H1 (cell line): ENCODE results near the gene RAP2B. TPM values are rescaled to one million over a fixed set of nuclear protein-coding genes. Genes with fewer than 3 reads are reported as not detected.

ENCODE experiments used
- CTCF ChIA-PET: fragments of 300-600 bp; sonication (Branson Sonifier 250); formaldehyde crosslinking; loops from one replicate; lab custom pipeline; 2021; ENCODE audit not compliant: partially characterized antibody; lab: Charles Lee
- POLR2A ChIA-PET: fragments of 300-600 bp; sonication (Branson Sonifier 250); formaldehyde crosslinking; loops from one replicate; lab custom pipeline; 2021; ENCODE audit warnings: inconsistent platforms; ENCODE audit not compliant: partially characterized antibody; lab: Charles Lee
- DNase-seq, 2 experiments: peaks; one replicate each; pipeline versions ENCODE4 v3.0.0 to v3.0.0-alpha.2; 2010 to 2022; ENCODE audit warnings: low spot score in 2 of 2, low read depth in 1 of 2, mixed read lengths in 1 of 2
- FAIRE-seq: peaks from 2 replicates; lab custom pipeline; 2011; peaks lifted over from hg19 to GRCh38; lab: Jason Lieb, UNC
- H2AFZ ChIP-seq: 2 replicates; pipeline ENCODE4 v1.8.1; 2012; ENCODE audit warnings: low read length, inconsistent platforms
- H2AK5ac ChIP-seq: 2 replicates; pipeline ENCODE4 v1.6.1; 2013; ENCODE audit warnings: low read depth, low read length
- H2BK120ac ChIP-seq: replicated peaks from 2 replicates; pipeline ENCODE3; 2013; ENCODE audit warnings: low read depth, low read length, inconsistent platforms
- H2BK12ac ChIP-seq: 2 replicates; pipeline ENCODE4 v1.6.1; 2013; ENCODE audit warnings: low read depth, low read length
- H2BK15ac ChIP-seq: 2 replicates; pipeline ENCODE4 v1.6.1; 2013; ENCODE audit warnings: low read length
- H2BK20ac ChIP-seq: 2 replicates; pipeline ENCODE4 v1.6.1; 2013; ENCODE audit warnings: low read length
- H2BK5ac ChIP-seq: 2 replicates; pipeline ENCODE4 v1.6.1; 2013; ENCODE audit warnings: low read depth, low read length
- H3K14ac ChIP-seq: 2 replicates; pipeline ENCODE4 v1.6.1; 2013; ENCODE audit warnings: inconsistent platforms; ENCODE audit not compliant: insufficient read length
- H3K18ac ChIP-seq: 2 replicates; pipeline ENCODE4 v1.6.1; 2013; ENCODE audit warnings: low read length; ENCODE audit errors: extremely low read depth
- H3K23ac ChIP-seq: 2 replicates; pipeline ENCODE4 v1.6.1; 2013; ENCODE audit warnings: inconsistent platforms; ENCODE audit not compliant: insufficient read length
- H3K23me2 ChIP-seq: 2 replicates; pipeline ENCODE4 v1.6.1; 2013; ENCODE audit warnings: low read depth, low read length
- H3K27ac ChIP-seq: 2 replicates; pipeline ENCODE4 v1.6.1; 2011; ENCODE audit warnings: low read depth, low read length, inconsistent platforms
- H3K27me3 ChIP-seq, 4 experiments: replicated peaks in 1 of 4; 1 replicate in 1 of 4; 2 replicates in 3 of 4; pipeline versions ENCODE4 v1.6.1 to v1.8.1; 2011 to 2013; ENCODE audit warnings: low read length in 3 of 4, mild to moderate bottlenecking in 3 of 4, inconsistent platforms in 2 of 4, mixed read lengths in 2 of 4, moderate library complexity in 1 of 4; ENCODE audit not compliant: control insufficient read depth in 3 of 4, insufficient read depth in 3 of 4; ENCODE audit errors: extremely low read depth in 1 of 4
- H3K36me3 ChIP-seq, 4 experiments: 2 replicates each; pipeline versions ENCODE4 v1.6.1 to v1.8.1; 2011 to 2013; ENCODE audit warnings: mild to moderate bottlenecking in 4 of 4, low read length in 3 of 4, moderate library complexity in 2 of 4, control low read depth in 1 of 4, inconsistent platforms in 1 of 4; ENCODE audit not compliant: insufficient read depth in 4 of 4, control insufficient read depth in 2 of 4
- H3K4ac ChIP-seq: replicated peaks from 2 replicates; pipeline ENCODE3; 2013; ENCODE audit warnings: low read length, low read depth, mixed read lengths, inconsistent platforms; ENCODE audit not compliant: insufficient read length
- H3K4me1 ChIP-seq, 4 experiments: replicated peaks in 1 of 4; 1 replicate in 1 of 4; 2 replicates in 3 of 4; pipeline versions ENCODE4 v1.6.1 to v1.8.1; 2011 to 2013; ENCODE audit warnings: low read length in 3 of 4, inconsistent platforms in 2 of 4, mixed read lengths in 1 of 4; ENCODE audit not compliant: insufficient read depth in 4 of 4, control insufficient read depth in 3 of 4
- H3K4me2 ChIP-seq, 2 experiments: 2 replicates each; pipeline versions ENCODE4 v1.6.1 to v1.8.1; 2011 to 2013; ENCODE audit warnings: low read depth in 2 of 2, low read length in 2 of 2, control low read depth in 1 of 2, inconsistent platforms in 1 of 2, mild to moderate bottlenecking in 1 of 2; ENCODE audit not compliant: insufficient read depth in 1 of 2
- H3K4me3 ChIP-seq, 4 experiments: fragments of 200-600, 300-600 bp in 1 of 4; sonication (generic), shearing (Covaris generic), sonication (Bioruptor Twin) in 1 of 4; 2 replicates each; pipeline versions ENCODE4 v1.5.1 to v1.8.1; 2011 to 2016; ENCODE audit warnings: low read length in 4 of 4, low read depth in 3 of 4, control low read depth in 2 of 4, inconsistent platforms in 2 of 4, mild to moderate bottlenecking in 2 of 4, mixed read lengths in 1 of 4, moderate library complexity in 1 of 4; ENCODE audit not compliant: insufficient read depth in 2 of 4; ENCODE audit errors: extremely low read depth in 1 of 4
- H3K56ac ChIP-seq: replicated peaks from 2 replicates; pipeline ENCODE3; 2013; ENCODE audit warnings: low read depth, mild to moderate bottlenecking, mixed read lengths, low read length, inconsistent platforms; ENCODE audit not compliant: insufficient read length
- H3K79me1 ChIP-seq: 2 replicates; pipeline ENCODE4 v1.6.1; 2013; ENCODE audit warnings: low read depth, low read length, control low read depth
- H3K79me2 ChIP-seq, 2 experiments: 2 replicates each; pipeline versions ENCODE4 v1.6.1 to v1.8.1; 2012 to 2013; ENCODE audit warnings: low read length in 2 of 2, mild to moderate bottlenecking in 2 of 2, inconsistent platforms in 1 of 2; ENCODE audit not compliant: insufficient read depth in 2 of 2, control insufficient read depth in 1 of 2
- H3K9ac ChIP-seq, 4 experiments: replicated peaks in 1 of 4; 1 replicate in 1 of 4; 2 replicates in 3 of 4; pipeline versions ENCODE4 v1.6.1 to v1.8.1; 2011 to 2013; ENCODE audit warnings: low read depth in 3 of 4, low read length in 3 of 4, control low read depth in 2 of 4, mild to moderate bottlenecking in 2 of 4, moderate library complexity in 2 of 4, inconsistent platforms in 1 of 4; ENCODE audit errors: extremely low read depth in 1 of 4
- H3K9me3 ChIP-seq, 2 experiments: 2 replicates each; pipeline versions ENCODE4 v1.6.1 to v1.8.1; 2012 to 2013; ENCODE audit warnings: mild to moderate bottlenecking in 2 of 2, moderate library complexity in 2 of 2, control low read depth in 1 of 2, inconsistent platforms in 1 of 2, low read depth in 1 of 2, low read length in 1 of 2, mixed read lengths in 1 of 2; ENCODE audit not compliant: insufficient read depth in 2 of 2
- H4K20me1 ChIP-seq, 2 experiments: replicated peaks in 1 of 2; 2 replicates each; pipeline versions ENCODE3 to v1.8.1; 2011 to 2013; ENCODE audit warnings: inconsistent platforms in 2 of 2, low read length in 2 of 2, mild to moderate bottlenecking in 1 of 2; ENCODE audit not compliant: insufficient read depth in 2 of 2, control insufficient read depth in 1 of 2
- H4K5ac ChIP-seq: 2 replicates; pipeline ENCODE4 v1.6.1; 2013; ENCODE audit warnings: low read length, low read depth, mixed read lengths, inconsistent platforms; ENCODE audit not compliant: insufficient read length
- H4K8ac ChIP-seq: 2 replicates; pipeline ENCODE4 v1.8.0; 2013; ENCODE audit warnings: mild to moderate bottlenecking, moderate library complexity, low read length, inconsistent platforms; ENCODE audit not compliant: insufficient read depth; ENCODE audit errors: extremely low read depth
- H4K91ac ChIP-seq: replicated peaks from 2 replicates; pipeline ENCODE3; 2013; ENCODE audit warnings: low read length, mixed read lengths, inconsistent platforms; ENCODE audit not compliant: insufficient read length
- BACH1 ChIP-seq: IDR thresholded peaks from 2 replicates; pipeline ENCODE4 v1.6.1; 2012; ENCODE audit warnings: low read length, improper control_type of control experiment
- BCL11A ChIP-seq, 2 experiments: IDR thresholded peaks; one replicate each; pipeline ENCODE4 v1.6.1; 2011; ENCODE audit warnings: low read depth in 2 of 2, low read length in 2 of 2, mild to moderate bottlenecking in 2 of 2
- CTBP2 ChIP-seq: IDR thresholded peaks from 2 replicates; pipeline ENCODE4 v1.7.0; 2011; ENCODE audit warnings: borderline replicate concordance, mild to moderate bottlenecking, moderate library complexity, mixed read lengths, low read length; ENCODE audit not compliant: insufficient read depth, insufficient read length
- GTF2F1 ChIP-seq: IDR thresholded peaks from 2 replicates; pipeline ENCODE4 v1.6.1; 2012; ENCODE audit warnings: low read depth, low read length, improper control_type of control experiment, borderline replicate concordance
- HDAC2 ChIP-seq, 2 experiments: fragments of 300-600 bp in 1 of 2; sonication (generic) in 1 of 2; IDR thresholded peaks; 2 replicates each; pipeline ENCODE4 v1.6.1; 2011 to 2012; ENCODE audit warnings: low read depth in 2 of 2, low read length in 2 of 2, mild to moderate bottlenecking in 2 of 2, moderate library complexity in 2 of 2, borderline replicate concordance in 1 of 2, inconsistent platforms in 1 of 2
- JUND ChIP-seq: IDR thresholded peaks from 2 replicates; pipeline ENCODE4 v1.6.1; 2011; ENCODE audit warnings: mild to moderate bottlenecking, improper control_type of control experiment, low read length
- KDM1A ChIP-seq: fragments of 200-600, 300-600 bp; sonication (generic); IDR thresholded peaks from 2 replicates; pipeline ENCODE4 v1.7.1; 2016; ENCODE audit warnings: mild to moderate bottlenecking, low read length, borderline replicate concordance
- KDM4A ChIP-seq: IDR thresholded peaks from one replicate; pipeline ENCODE4 v1.7.1; 2012; ENCODE audit warnings: low read depth, mild to moderate bottlenecking, moderate library complexity, low read length, inconsistent platforms; ENCODE audit not compliant: severe bottlenecking
- NANOG ChIP-seq: IDR thresholded peaks from 2 replicates; pipeline ENCODE4 v1.6.1; 2011; ENCODE audit warnings: low read length, low read depth, mild to moderate bottlenecking, inconsistent platforms; ENCODE audit not compliant: insufficient read depth, poor library complexity, severe bottlenecking
- RBBP5 ChIP-seq: IDR thresholded peaks from 2 replicates; pipeline ENCODE4 v1.7.1; 2012; ENCODE audit warnings: low read depth, mild to moderate bottlenecking, inconsistent platforms, low read length, moderate library complexity, borderline replicate concordance
- SIN3A ChIP-seq, 2 experiments: IDR thresholded peaks in 1 of 2; conservative IDR thresholded peaks in 1 of 2; 2 replicates each; pipeline ENCODE4 v1.6.1; 2011 to 2012; ENCODE audit warnings: low read length in 2 of 2, improper control_type of control experiment in 1 of 2, low read depth in 1 of 2, mild to moderate bottlenecking in 1 of 2
- SP2 ChIP-seq: IDR thresholded peaks from 2 replicates; pipeline ENCODE4 v1.6.1; 2012; ENCODE audit warnings: mild to moderate bottlenecking, low read length, inconsistent platforms
- TBP ChIP-seq: IDR thresholded peaks from 2 replicates; pipeline ENCODE4 v1.6.1; 2011; ENCODE audit warnings: low read depth, low read length, improper control_type of control experiment
- YY1 ChIP-seq: IDR thresholded peaks from 2 replicates; pipeline ENCODE4 v1.6.1; 2011; ENCODE audit warnings: low read depth, mild to moderate bottlenecking, low read length
- ZNF274 ChIP-seq: IDR thresholded peaks from 2 replicates; pipeline ENCODE4 v1.7.0; 2012; ENCODE audit warnings: low read length, borderline replicate concordance; ENCODE audit errors: extremely low read depth
- polyA plus RNA-seq, 7 experiments: library from polyadenylated mRNA; depleted of rRNA in 3 of 7; stranded (reverse) in 5 of 7; unstranded in 2 of 7; fragments of >200 nt in 5 of 7; fragments of 200-250 nt in 2 of 7; gene quantifications; 1 replicate in 5 of 7; 2 replicates in 1 of 7; 4 replicates in 1 of 7; pipeline versions ENCODE4 v1.2.1 to v1.2.3, GENCODE V29; 2011 to 2013; ENCODE audit warnings: missing spikeins in 2 of 7, mixed read lengths in 2 of 7
- total RNA-seq: library from RNA; stranded (reverse); fragmentation: NEBNext Ultra II Directional; extraction: Animal tissue kit (Norgen Biotek cat#: 25700); gene quantifications from 2 replicates; pipeline ENCODE4 v1.2.1, GENCODE V29; 2021

The RAP2B gene
- total and polyA plus RNA-seq, 2 of the 8 experiments (the other 6 are each of a cell fraction or from before 2014, with no cell fraction given): 7.5 to 20.3 TPM

DNA sequence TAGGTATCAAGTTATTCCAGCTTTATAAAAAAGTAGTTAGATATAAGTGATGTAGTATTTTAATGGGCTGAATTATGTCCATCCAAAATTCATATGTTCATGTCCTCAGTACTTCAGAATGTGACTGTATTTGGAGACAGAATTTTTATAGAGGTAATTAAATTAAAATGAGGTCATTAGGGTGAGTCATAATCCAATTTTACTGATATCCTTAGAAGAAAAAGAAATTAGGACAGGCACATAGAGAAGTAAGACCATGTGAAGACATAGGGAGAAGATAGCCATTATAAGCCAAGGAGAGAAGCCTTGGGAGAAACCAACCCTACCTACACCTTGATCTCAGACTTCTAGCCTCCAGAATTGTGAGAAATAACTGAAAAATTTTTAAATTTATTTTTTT, 30.3 kb downstream of the RAP2B start:
- no peak overlapping the region for H3K23ac ChIP-seq
- no peak for TF ChIP-seq YY1
- TF ChIP-seq BACH1: no peak
- no peak for TF ChIP-seq KDM1A
- no peak for TF ChIP-seq JUND
- no peak for TF ChIP-seq NANOG
- TF ChIP-seq HDAC2 (IDR thresholded peaks at IDR 0.05; ENCODE audit: borderline replicate concordance in 1 of 2, low read depth in 2 of 2, low read length in 2 of 2): no peak
- TF ChIP-seq KDM4A: no peak
- no peak for TF ChIP-seq TBP
- no peak for TF ChIP-seq SP2
- TF ChIP-seq RBBP5: no peak
- no peak for TF ChIP-seq CTBP2
- TF ChIP-seq SIN3A (conservative IDR thresholded peaks at IDR 0.05 in 1 of 2, IDR thresholded peaks at IDR 0.05 in 1 of 2; ENCODE audit: low read depth in 1 of 2, low read length in 2 of 2): no peak
- no peak for TF ChIP-seq GTF2F1
- TF ChIP-seq ZNF274: no peak
- TF ChIP-seq BCL11A (IDR thresholded peaks at IDR 0.05; ENCODE audit: low read depth in 2 of 2, low read length in 2 of 2): no peak
- H3K4me2 ChIP-seq: no peak overlapping the region
- DNase-seq (no peak), FAIRE-seq (no peak)
- no peak overlapping the region for H2BK120ac ChIP-seq
- no peaks in the 10 kb centered on the region for H3K27me3 ChIP-seq
- H4K5ac ChIP-seq: no peak overlapping the region
- no peak overlapping the region for H3K4ac ChIP-seq
- no peak overlapping the region for H2BK20ac ChIP-seq
- H2AK5ac ChIP-seq: no peak overlapping the region
- no peaks in the 10 kb centered on the region for H3K79me1 ChIP-seq
- no peaks in the 10 kb centered on the region for H4K20me1 ChIP-seq
- ChIA-PET CTCF (no interaction called here), POLR2A (no interaction called here)
- H2BK15ac ChIP-seq: no peak overlapping the region
- H3K56ac ChIP-seq: no peak overlapping the region
- no peak overlapping the region for H2AFZ ChIP-seq
- H2BK12ac ChIP-seq: no peak overlapping the region
- no peaks in the 10 kb centered on the region for H3K36me3 ChIP-seq
- no peak overlapping the region for H3K9ac ChIP-seq
- no peaks in the 10 kb centered on the region for H3K23me2 ChIP-seq
- no peak overlapping the region for H3K18ac ChIP-seq
- no peak overlapping the region for H3K27ac ChIP-seq
- H3K14ac ChIP-seq: no peak overlapping the region
- H3K4me3 ChIP-seq: no peak overlapping the region
- no peak overlapping the region for H4K91ac ChIP-seq
- no peaks in the 10 kb centered on the region for H3K4me1 ChIP-seq
- H3K9me3 ChIP-seq: no peaks in the 10 kb centered on the region
- no peak overlapping the region for H2BK5ac ChIP-seq
- no peak overlapping the region for H4K8ac ChIP-seq
- no peaks in the 10 kb centered on the region for H3K79me2 ChIP-seq
